PC-3 (cell line): ENCODE results near the gene HAND1. TPM values are rescaled to one million over a fixed set of nuclear protein-coding genes. Genes with fewer than 3 reads are reported as not detected.

Experiments
- ATAC-seq: fragments of 200-7000 bp; cut with Tn5 transposase; 2 replicates; pipeline ENCODE4 v1.9.1; 2020; ENCODE audit warnings: mild to moderate bottlenecking, moderate library complexity
- BruUV-seq: library from RNA; stranded (reverse); fragments of 400-500 nt; replicated peaks from 2 replicates; lab custom pipeline; 2021; lab: Mats Ljungman, UMichigan
- CTCF ChIA-PET: fragments of 300-600 bp; sonication (Branson Sonifier 250); formaldehyde crosslinking; loops from one replicate; lab custom pipeline; 2022; ENCODE audit warnings: antibody characterized with exemption; lab: Charles Lee
- POLR2A ChIA-PET: fragments of 300-600 bp; sonication (Branson Sonifier 250); formaldehyde crosslinking; loops from one replicate; lab custom pipeline; 2022; ENCODE audit warnings: antibody characterized with exemption; ENCODE audit not compliant: unreplicated experiment; lab: Charles Lee
- DNase-seq: peaks from one replicate; pipeline ENCODE4 v3.0.0-alpha.2; 2015
- H2AFZ ChIP-seq: fragments of 300-600 bp; sonication (generic); 2 replicates; pipeline ENCODE4 v1.6.0; 2016; ENCODE audit warnings: antibody characterized with exemption, low read length
- H3F3A ChIP-seq: fragments of 300-600 bp; sonication (generic); one replicate; pipeline ENCODE4 v1.6.0; 2017; ENCODE audit warnings: antibody characterized with exemption, low read length, control low read depth, mild to moderate bottlenecking; ENCODE audit not compliant: unreplicated experiment
- H3K27ac ChIP-seq: fragments of 300-600 bp; sonication (generic); 2 replicates; pipeline ENCODE4 v1.5.1; 2016; ENCODE audit warnings: mild to moderate bottlenecking, low read length
- H3K27me3 ChIP-seq: fragments of 300-600 bp; sonication (generic); 2 replicates; pipeline ENCODE4 v1.6.1; 2016; ENCODE audit warnings: low read length, mixed read lengths
- H3K36me3 ChIP-seq: fragments of 300-600 bp; sonication (generic); 2 replicates; pipeline ENCODE4 v1.6.1; 2016; ENCODE audit warnings: low read depth, mixed run types, low read length, mixed read lengths
- H3K4me1 ChIP-seq: fragments of 300-600 bp; sonication (generic); 2 replicates; pipeline ENCODE4 v1.5.1; 2016; ENCODE audit warnings: low read length; ENCODE audit not compliant: insufficient read depth
- H3K4me2 ChIP-seq: fragments of 300-600 bp; sonication (generic); 2 replicates; pipeline ENCODE4 v1.6.0; 2016; ENCODE audit warnings: low read length
- H3K4me3 ChIP-seq: fragments of 300-600 bp; sonication (generic); 2 replicates; pipeline ENCODE4 v1.5.1; 2016; ENCODE audit warnings: mild to moderate bottlenecking, low read length, mixed read lengths
- H3K79me2 ChIP-seq: fragments of 300-600 bp; sonication (generic); 2 replicates; pipeline ENCODE4 v1.6.1; 2017; ENCODE audit warnings: low read length, mixed read lengths
- H3K9ac ChIP-seq: fragments of 300-600 bp; sonication (generic); 2 replicates; pipeline ENCODE4 v1.6.0; 2016; ENCODE audit warnings: mild to moderate bottlenecking, low read length
- H3K9me2 ChIP-seq: fragments of 300-600 bp; sonication (generic); replicated peaks from 2 replicates; pipeline ENCODE4 v1.6.1; 2016; ENCODE audit warnings: mixed run types, low read length, mixed read lengths
- H3K9me3 ChIP-seq: fragments of 300-600 bp; sonication (generic); 2 replicates; pipeline ENCODE4 v1.6.1; 2016; ENCODE audit warnings: low read length, mixed read lengths
- H4K20me1 ChIP-seq: fragments of 300-600 bp; sonication (generic); 2 replicates; pipeline ENCODE4 v1.6.1; 2016; ENCODE audit warnings: low read length, mixed read lengths
- CTCF ChIP-seq: fragments of 300-600 bp; sonication (generic); conservative IDR thresholded peaks from 2 replicates; pipeline ENCODE4 v1.5.1; 2017; ENCODE audit warnings: antibody characterized with exemption, low read depth, mild to moderate bottlenecking, low read length
- EZH2 ChIP-seq: fragments of 300-600 bp; sonication (generic); IDR thresholded peaks from one replicate; pipeline ENCODE4 v1.6.1; 2017; ENCODE audit warnings: antibody characterized with exemption, mild to moderate bottlenecking, low read length; ENCODE audit not compliant: unreplicated experiment
- EZH2phosphoT487 ChIP-seq: fragments of 300-600 bp; sonication (generic); IDR thresholded peaks from 2 replicates; pipeline ENCODE4 v1.6.1; 2018; ENCODE audit warnings: mild to moderate bottlenecking, antibody characterized with exemption, low read length, borderline replicate concordance
- intact Hi-C: fragments of 100-400 bp; cut with micrococcal nuclease; formaldehyde crosslinking; loops from 2 replicates; pipeline ENCODE4 v1.9.0; 2023
- total RNA-seq: library from RNA; depleted of rRNA; stranded (reverse); fragments of >200 nt; gene quantifications from 2 replicates; pipeline ENCODE4 v1.2.3, GENCODE V29; 2014

The HAND1 gene
- total RNA-seq, 1 experiment from 2014 or later, result not detected

- Histone ChIP-seq H3K9ac (no peak overlapping the region), H3K4me2 (no peak overlapping the region), H3F3A (no peaks in the 10 kb centered on the region), H4K20me1 (no peaks in the 10 kb centered on the region), H3K4me3 (no peak overlapping the region), H3K9me2 (no peaks in the 10 kb centered on the region), H2AFZ (no peak overlapping the region), H3K9me3 (no peaks in the 10 kb centered on the region), H3K4me1 (no peaks in the 10 kb centered on the region), H3K79me2 (no peaks in the 10 kb centered on the region), H3K36me3 (peaks cover 8% of the 10 kb centered on the region; the same call in 1 of the 2 replicates), H3K27me3 (no peaks in the 10 kb centered on the region), H3K27ac (no peak overlapping the region)
- intact Hi-C loops, result no loop called here
- ChIA-PET CTCF (no interaction called here), POLR2A (no interaction called here)
- DNase-seq (no peak), ATAC-seq (no peak)
- no TSS peak for BruUV-seq
- TF ChIP-seq CTCF, result no peak
- TF ChIP-seq EZH2, result no peak
- no peak for TF ChIP-seq EZH2phosphoT487
These were observed 21.5 kb downstream of the HAND1 start for GRCh38 chr5:154456540-154456939.

GRCh38 chr5:154455585-154455984, 22.4 kb downstream of the HAND1 start:
- no peaks in the 10 kb centered on the region for H3K9me2 ChIP-seq
- ATAC-seq (no peak), DNase-seq (no peak)
- POLR2A ChIA-PET, result no interaction called here
- CTCF ChIA-PET, result no interaction called here
- no peaks in the 10 kb centered on the region for H3F3A ChIP-seq
- no peaks in the 10 kb centered on the region for H3K4me1 ChIP-seq
- H3K27ac ChIP-seq, result no peak overlapping the region
- BruUV-seq, result no TSS peak
- H3K9me3 ChIP-seq, result no peaks in the 10 kb centered on the region
- H3K79me2 ChIP-seq, result no peaks in the 10 kb centered on the region
- intact Hi-C loops, result no loop called here
- no peaks in the 10 kb centered on the region for H3K27me3 ChIP-seq
- H3K4me2 ChIP-seq, result no peak overlapping the region
- no peak overlapping the region for H3K9ac ChIP-seq
- no peaks in the 10 kb centered on the region for H4K20me1 ChIP-seq
- no peak overlapping the region for H3K4me3 ChIP-seq
- TF ChIP-seq CTCF (no peak), EZH2 (no peak), EZH2phosphoT487 (no peak)
- peaks cover 8% of the 10 kb centered on the region; the same call in 1 of the 2 replicates for H3K36me3 ChIP-seq
- no peak overlapping the region for H2AFZ ChIP-seq

- Histone ChIP-seq H3K4me3 (no peak overlapping the region), H4K20me1 (peaks cover 6% of the 10 kb centered on the region; the same call in 1 of the 2 replicates), H2AFZ (no peak overlapping the region), H3K9me2 (no peaks in the 10 kb centered on the region), H3F3A (no peaks in the 10 kb centered on the region), H3K36me3 (peaks cover 8% of the 10 kb centered on the region; the same call in 1 of the 2 replicates), H3K27ac (no peak overlapping the region), H3K27me3 (no peaks in the 10 kb centered on the region), H3K9me3 (no peaks in the 10 kb centered on the region), H3K79me2 (peaks cover 33% of the 10 kb centered on the region), H3K9ac (no peak overlapping the region), H3K4me2 (no peak overlapping the region), H3K4me1 (peaks cover 9% of the 10 kb centered on the region; the same call in 1 of the 2 replicates)
- ATAC-seq (no peak), DNase-seq (no peak)
- ChIA-PET CTCF (no interaction called here), POLR2A (no interaction called here)
- TF ChIP-seq CTCF (no peak), EZH2phosphoT487 (no peak), EZH2 (no peak)
- BruUV-seq, result no TSS peak
- intact Hi-C loops, result no loop called here
These were observed 26.1 kb downstream of the HAND1 start for GRCh38 chr5:154451957-154452356.
